Common myeloid progenitor, CD34-positive (primary cell): Measurements from ENCODE around the gene TOP1.
"Not testable (repeated sequence)": the region's sequence is repeated elsewhere in the genome, so short reads cannot be mapped to it uniquely, and the experiment has no call there.

Source experiments
- CTCF ChIA-PET: fragments of 350-600 bp; sonication (Branson Sonifier 250); formaldehyde crosslinking; loops from one replicate; lab custom pipeline; 2021; ENCODE audit warnings: antibody characterized with exemption; lab: Charles Lee
- POLR2A ChIA-PET: fragments of 350-600 bp; sonication (Branson Sonifier 250); formaldehyde crosslinking; loops from one replicate; lab custom pipeline; 2021; ENCODE audit warnings: antibody characterized with exemption; lab: Charles Lee
- DNase-seq, 3 donors: peaks; one replicate each; pipeline versions ENCODE4 v3.0.0 to v3.0.0-alpha.2; 2013
- H3K27ac ChIP-seq, 2 experiments: 1 replicate in 1 of 2; 2 replicates in 1 of 2; pipeline ENCODE4 v1.7.0; 2013; ENCODE audit warnings: inconsistent platforms in 2 of 2, low read length in 2 of 2, mild to moderate bottlenecking in 2 of 2, low read depth in 1 of 2, moderate library complexity in 1 of 2; ENCODE audit not compliant: severe bottlenecking in 2 of 2, insufficient read depth in 1 of 2, poor library complexity in 1 of 2
- H3K27me3 ChIP-seq, 5 experiments: replicated peaks in 2 of 5; 1 replicate in 3 of 5; 2 replicates in 2 of 5; pipeline versions ENCODE4 v1.6.1 to v1.7.0; 2013; ENCODE audit warnings: low read length in 4 of 5, mild to moderate bottlenecking in 2 of 5, moderate library complexity in 2 of 5, inconsistent platforms in 1 of 5; ENCODE audit not compliant: insufficient read depth in 5 of 5, control insufficient read depth in 4 of 5
- H3K36me3 ChIP-seq, 4 experiments: 1 replicate in 2 of 4; 2 replicates in 2 of 4; pipeline versions ENCODE4 v1.6.1 to v1.7.0; 2013; ENCODE audit warnings: low read length in 3 of 4, control low read depth in 1 of 4, mild to moderate bottlenecking in 1 of 4; ENCODE audit not compliant: control insufficient read depth in 4 of 4, insufficient read depth in 4 of 4
- H3K4me1 ChIP-seq, 4 experiments: 1 replicate in 3 of 4; 2 replicates in 1 of 4; pipeline versions ENCODE4 v1.6.1 to v1.7.1; 2013; ENCODE audit warnings: low read length in 3 of 4, mild to moderate bottlenecking in 3 of 4, control low read depth in 1 of 4, inconsistent platforms in 1 of 4, moderate library complexity in 1 of 4; ENCODE audit not compliant: control insufficient read depth in 4 of 4, insufficient read depth in 4 of 4; ENCODE audit errors: control extremely low read depth in 1 of 4
- H3K4me3 ChIP-seq, 7 experiments: 1 replicate in 4 of 7; 2 replicates in 3 of 7; pipeline versions ENCODE4 v1.5.1 to v1.7.0; 2013; ENCODE audit warnings: mild to moderate bottlenecking in 7 of 7, low read length in 6 of 7, moderate library complexity in 6 of 7, inconsistent platforms in 2 of 7, low read depth in 2 of 7, control low read depth in 1 of 7; ENCODE audit not compliant: insufficient read depth in 4 of 7, control insufficient read depth in 1 of 7; ENCODE audit errors: extremely low read depth in 1 of 7
- H3K9me3 ChIP-seq, 5 experiments: 1 replicate in 4 of 5; 2 replicates in 1 of 5; pipeline versions ENCODE4 v1.6.1 to v1.7.1; 2013; ENCODE audit warnings: low read length in 4 of 5, mild to moderate bottlenecking in 2 of 5, inconsistent platforms in 1 of 5, low read depth in 1 of 5, moderate library complexity in 1 of 5; ENCODE audit not compliant: control insufficient read depth in 4 of 5, insufficient read depth in 2 of 5; ENCODE audit errors: control extremely low read depth in 1 of 5
- WGBS: methylation state at CpG from one replicate; pipeline ENCODE4 v1.1.5; 2013; ENCODE audit not compliant: insufficient coverage; 5-methylcytosine and 5-hydroxymethylcytosine counted together

TOP1 gene

DNA sequence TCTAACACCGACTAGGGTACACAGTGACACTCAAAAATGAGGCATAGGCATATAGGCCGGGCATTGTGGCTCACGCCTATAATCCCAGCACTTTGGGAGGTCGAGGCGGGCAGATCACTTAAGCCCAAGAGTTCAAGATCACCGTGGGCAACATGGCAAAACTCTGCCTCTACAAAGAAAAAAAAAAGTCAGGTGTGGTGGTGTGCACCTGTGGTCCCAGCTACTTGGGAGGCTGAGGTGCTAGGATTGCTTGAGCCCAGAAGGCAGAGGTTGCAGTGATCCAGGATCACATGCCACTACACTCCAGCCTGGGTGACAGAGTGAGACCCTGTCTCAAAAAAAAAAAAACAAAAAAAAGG, 24.7 kb upstream of the TOP1 start:
- H3K4me1 ChIP-seq = peaks cover 9 to 49% (median 39%) of the 10 kb centered on the region in 4 experiments
- CTCF ChIA-PET, H3K27me3 ChIP-seq, H3K36me3 ChIP-seq, H3K27ac ChIP-seq, DNase-seq, H3K9me3 ChIP-seq, POLR2A ChIA-PET: not testable (repeated sequence)
- H3K4me3 ChIP-seq = peak overlapping the region in 1 of 7 experiments; percentile 45
- 100% methylated on average over 6 of the region's 6 CpGs for WGBS

DNA sequence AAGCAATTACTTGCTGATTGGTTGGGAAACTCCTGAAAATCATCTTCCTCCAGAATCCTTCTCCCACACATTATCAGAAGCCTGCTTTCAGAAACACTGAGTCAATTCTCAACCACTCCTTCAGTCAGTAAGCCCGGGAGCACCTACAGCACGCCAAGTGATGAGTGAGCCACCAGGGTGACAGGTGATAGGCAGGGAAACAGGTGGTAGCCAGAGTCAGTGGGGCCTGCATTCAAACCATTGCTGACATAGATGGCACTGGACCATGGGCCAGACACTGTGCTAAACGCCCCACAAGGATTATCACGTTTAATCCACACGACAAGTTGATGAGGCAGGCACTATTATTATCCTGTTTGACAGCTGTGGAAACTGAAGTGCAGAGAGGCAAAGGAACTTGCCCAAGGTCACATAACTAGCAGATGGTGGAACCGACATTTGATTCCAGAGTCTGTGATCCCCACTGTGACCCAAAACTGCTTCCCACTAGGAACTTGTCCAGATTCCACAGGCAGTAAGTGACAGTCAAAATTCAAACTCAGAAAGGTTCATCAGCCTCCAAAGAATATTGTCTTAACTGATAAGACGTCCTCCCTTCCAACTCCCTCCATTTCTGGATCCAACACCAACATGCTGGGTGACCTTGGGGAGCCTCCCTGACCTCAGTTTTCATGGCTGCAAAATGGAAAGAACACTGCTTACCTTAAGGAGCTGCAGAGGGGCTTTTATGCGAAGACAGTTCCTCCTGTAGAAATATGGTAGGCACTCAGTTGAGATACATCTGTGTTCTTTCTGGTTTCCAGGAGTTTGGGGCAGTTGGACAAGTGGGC, 23.9 kb upstream of the TOP1 start:
- no peak for DNase-seq
- Histone ChIP-seq H3K36me3 (no peaks in the 10 kb centered on the region), H3K27me3 (no peaks in the 10 kb centered on the region), H3K9me3 (peaks cover 0 to 6% (median 3%) of the 10 kb centered on the region in 5 experiments), H3K27ac (no peak overlapping the region), H3K4me1 (peaks cover 9 to 57% (median 46%) of the 10 kb centered on the region in 4 experiments), H3K4me3 (no peak overlapping the region)
- WGBS = 81% methylated on average over 7 of the region's 8 CpGs
- ChIA-PET POLR2A (interaction anchor here (1.2 kb wide), 1 partner anchor 14 kb away, joined by 3 read pairs; no protein-coding TSS in a partner anchor), CTCF (interaction anchor here (0.7 to 8.8 kb wide), 3 partner anchors 13 to 27 kb away, joined by 3 to 96 read pairs (median 4); no protein-coding TSS in a partner anchor)

DNA sequence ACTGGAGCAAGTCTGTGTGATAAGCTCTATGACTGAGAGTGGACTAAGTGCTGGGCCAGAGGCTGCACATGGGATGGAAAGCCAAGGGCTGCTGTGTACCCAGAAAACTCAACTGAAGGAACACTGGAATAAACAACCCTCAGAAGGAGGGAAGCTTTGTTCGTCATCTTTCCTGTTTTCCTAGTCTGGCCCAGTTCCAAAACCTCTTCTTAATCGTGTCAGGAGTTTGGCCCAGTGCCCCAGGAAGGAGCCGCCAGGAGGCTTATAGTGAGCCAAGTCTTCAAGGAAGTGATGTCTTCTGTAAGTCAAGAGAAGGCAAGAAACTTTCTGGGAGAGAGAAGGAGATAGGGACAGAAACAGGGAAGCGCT, 23.3 kb upstream of the TOP1 start:
- Histone ChIP-seq H3K27ac (no peak overlapping the region), H3K9me3 (peaks cover 0 to 6% (median 3%) of the 10 kb centered on the region in 5 experiments), H3K4me1 (peaks cover 9 to 63% (median 51%) of the 10 kb centered on the region in 4 experiments), H3K4me3 (no peak overlapping the region), H3K36me3 (no peaks in the 10 kb centered on the region), H3K27me3 (no peaks in the 10 kb centered on the region)
- POLR2A ChIA-PET = interaction anchor here (1.2 kb wide), 1 partner anchor 14 kb away, joined by 3 read pairs; no protein-coding TSS in a partner anchor
- CTCF ChIA-PET = interaction anchor here (0.7 to 8.8 kb wide), 3 partner anchors 13 to 26 kb away, joined by 3 to 96 read pairs (median 4); no protein-coding TSS in a partner anchor
- 7% methylated on average over 3 of the region's 4 CpGs for WGBS
- peak in 1 of 3 donors; percentile 23 for DNase-seq

DNA sequence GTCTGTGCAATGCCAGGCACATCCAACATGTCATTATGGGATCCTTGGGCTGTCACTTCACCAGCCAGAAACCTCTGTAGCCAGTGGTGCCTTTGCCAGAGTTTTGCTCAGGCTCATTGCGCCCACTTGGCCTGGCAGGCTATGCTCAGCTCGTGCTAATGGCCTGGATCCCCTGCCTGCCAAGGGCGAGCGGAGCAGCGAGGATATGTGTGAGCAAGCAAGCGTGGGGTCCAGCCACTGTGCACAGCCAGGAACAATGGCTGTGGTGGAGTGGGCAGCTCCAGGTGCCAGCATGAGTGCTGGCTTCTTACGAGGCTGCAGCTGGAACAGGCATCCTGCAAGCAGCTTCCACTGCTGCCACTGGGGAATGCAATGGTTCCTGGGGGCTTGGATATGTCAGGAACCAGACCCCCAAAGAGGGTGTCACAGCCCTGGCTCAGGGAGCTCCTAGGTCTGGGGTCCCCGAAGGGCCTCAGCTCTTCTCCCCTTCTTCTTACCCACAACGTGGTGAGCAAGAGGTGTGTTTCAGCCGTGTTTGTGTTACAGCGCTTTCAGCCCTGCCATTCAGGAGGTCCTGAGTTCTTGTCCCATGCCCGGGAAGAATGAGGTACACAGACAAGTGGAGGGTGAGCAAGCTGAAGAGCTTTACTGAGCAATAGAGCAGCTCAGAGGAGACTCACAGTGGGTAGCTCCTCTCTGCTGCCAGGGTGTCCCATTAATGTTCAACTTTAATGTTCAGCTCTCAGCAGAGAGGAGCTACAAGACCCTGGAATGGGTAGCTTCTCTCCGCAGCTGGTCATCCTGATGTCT, 22.3 kb upstream of the TOP1 start:
- Histone ChIP-seq H3K27ac (no peak overlapping the region), H3K4me1 (peaks cover 12 to 71% (median 59%) of the 10 kb centered on the region in 4 experiments)
- CTCF ChIA-PET = interaction anchor here (1.1 to 8.8 kb wide), 5 partner anchors 11 to 62 kb away, joined by 3 to 96 read pairs (median 4); no protein-coding TSS in a partner anchor

DNA sequence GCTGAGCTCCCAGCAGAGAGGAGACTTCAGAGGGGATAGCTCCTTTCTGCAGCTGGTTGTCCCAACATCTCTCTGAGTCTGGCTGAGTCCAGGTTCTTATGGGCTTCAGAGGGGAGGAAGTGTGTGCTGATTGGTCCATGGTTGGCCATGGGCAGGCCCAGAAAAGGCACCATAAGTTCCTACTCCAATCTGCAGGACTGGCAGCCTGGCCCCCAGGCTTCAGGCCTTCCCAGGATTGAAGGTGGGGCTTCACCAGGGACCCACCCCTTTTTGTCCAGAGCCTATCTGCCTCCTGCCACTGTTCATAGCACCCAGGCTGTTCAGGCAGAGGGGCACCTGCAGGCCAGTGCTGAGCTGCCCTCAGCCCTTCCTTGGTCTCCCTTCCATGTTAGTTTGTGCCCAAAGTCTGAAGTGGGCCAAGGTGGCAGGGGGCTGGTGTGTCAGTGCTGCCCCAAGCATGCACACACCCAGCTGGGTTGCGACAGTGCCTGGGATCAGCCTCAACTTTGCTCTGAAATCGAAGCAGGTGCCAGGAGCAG, 21.6 kb upstream of the TOP1 start:
- Histone ChIP-seq H3K4me1 (peaks cover 15 to 78% (median 66%) of the 10 kb centered on the region in 4 experiments), H3K9me3 (peaks cover 0 to 6% (median 3%) of the 10 kb centered on the region in 5 experiments), H3K4me3 (no peak overlapping the region), H3K27me3 (no peaks in the 10 kb centered on the region), H3K27ac (no peak overlapping the region), H3K36me3 (no peaks in the 10 kb centered on the region)
- no peak for DNase-seq
- POLR2A ChIA-PET = no interaction called here
- WGBS = 94% methylated on average over 2 of the region's 2 CpGs
- CTCF ChIA-PET = interaction anchor here (1.1 to 8.8 kb wide), 5 partner anchors 11 to 61 kb away, joined by 3 to 96 read pairs (median 3); no protein-coding TSS in a partner anchor

More for the DNA sequence above, 22.3 kb upstream of the TOP1 start:
- Histone ChIP-seq H3K36me3 (no peaks in the 10 kb centered on the region), H3K9me3 (peaks cover 0 to 6% (median 3%) of the 10 kb centered on the region in 5 experiments), H3K4me3 (no peak overlapping the region), H3K27me3 (no peaks in the 10 kb centered on the region)
- POLR2A ChIA-PET = interaction anchor here (0.5 to 1.0 kb wide), 2 partner anchors 9 to 19 kb away, joined by 3 read pairs; no protein-coding TSS in a partner anchor
- no peak for DNase-seq
- 98% methylated on average over 10 of the region's 13 CpGs for WGBS

DNA sequence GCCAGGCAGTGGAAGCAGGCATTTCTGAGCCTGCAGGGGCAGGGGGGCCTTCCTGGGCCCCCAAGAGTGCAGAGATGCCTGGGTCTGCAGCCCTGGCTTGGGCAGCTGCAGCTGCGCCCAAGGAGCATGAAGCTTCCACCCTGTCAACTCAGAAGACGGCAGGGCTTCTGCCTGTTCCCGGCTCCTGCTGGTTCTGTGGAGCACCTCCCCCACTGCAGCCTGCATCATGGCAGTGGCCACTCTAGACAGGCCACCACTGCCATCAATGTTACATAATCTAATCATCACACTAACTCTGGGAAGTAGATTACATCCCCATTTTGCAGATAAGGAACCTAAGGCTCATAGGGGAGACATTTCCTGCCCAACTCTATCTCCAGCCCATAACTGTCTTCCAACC, 21.1 kb upstream of the TOP1 start:
- DNase-seq = no peak
- Histone ChIP-seq H3K4me1 (peaks cover 20 to 82% (median 70%) of the 10 kb centered on the region in 4 experiments), H3K27me3 (no peaks in the 10 kb centered on the region), H3K36me3 (no peaks in the 10 kb centered on the region), H3K27ac (no peak overlapping the region), H3K4me3 (no peak overlapping the region), H3K9me3 (peaks cover 0 to 6% (median 3%) of the 10 kb centered on the region in 5 experiments)
- 96% methylated on average over 3 of the region's 3 CpGs for WGBS
- CTCF ChIA-PET = interaction anchor here (1.2 to 8.8 kb wide), 6 partner anchors 15 to 61 kb away, joined by 3 to 96 read pairs (median 4); no protein-coding TSS in a partner anchor
- POLR2A ChIA-PET = interaction anchor here (0.7 to 1.2 kb wide), 2 partner anchors 16 to 20 kb away, joined by 3 to 4 read pairs; no protein-coding TSS in a partner anchor
